ENCODE measurements around the gene UTP25. TPM values are rescaled to one million over a fixed set of nuclear protein-coding genes. Genes with fewer than 3 reads are reported as not detected.

The UTP25 gene
- total and polyA plus RNA-seq, 2 of the 4 experiments (the other 2 are of a cell fraction): 7.1 to 17.4 TPM

- Histone ChIP-seq H3K79me1 (ENCODE audit: low read depth in 1 of 2, low read length in 2 of 2) (no peaks in the 10 kb centered on the region), H3K4me3 (ENCODE audit: insufficient read depth, low read depth, low read length) (no peak overlapping the region), H3K14ac (replicated peaks; ENCODE audit: low read depth, low read length) (no peak overlapping the region), H3K23ac (ENCODE audit: low read depth, low read length) (no peak overlapping the region), H3K9me1 (ENCODE audit: insufficient read depth, low read length) (peaks cover 3% of the 10 kb centered on the region; the same call in 1 of the 2 replicates), H2AFZ (replicated peaks; ENCODE audit: low read length, poor library complexity) (no peak overlapping the region), H3K4ac (ENCODE audit: low read depth, low read length) (no peak overlapping the region), H2BK15ac (ENCODE audit: low read depth, low read length) (no peak overlapping the region), H4K5ac (ENCODE audit: low read depth, low read length) (no peak overlapping the region), H2BK5ac (ENCODE audit: low read depth, low read length, poor library complexity, severe bottlenecking) (no peak overlapping the region), H3K9me3 (ENCODE audit: control insufficient read depth, insufficient read depth, low read length) (no peaks in the 10 kb centered on the region), H3K27ac (ENCODE audit: insufficient read depth, low read length) (no peak overlapping the region), H3K56ac (ENCODE audit: extremely low read depth, insufficient read depth, low read length) (no peak overlapping the region), H3K4me2 (ENCODE audit: low read depth, low read length) (no peak overlapping the region), H3K36me3 (ENCODE audit: control insufficient read depth, insufficient read depth, low read length) (no peaks in the 10 kb centered on the region), H4K91ac (ENCODE audit: insufficient read depth, low read depth, low read length) (no peak overlapping the region), H3K4me1 (ENCODE audit: control insufficient read depth, insufficient read depth, low read length) (peaks cover 5% of the 10 kb centered on the region; the same call in 1 of the 2 replicates), H4K8ac (ENCODE audit: low read depth in 2 of 2, low read length in 2 of 2) (no peak overlapping the region), H3K27me3 (ENCODE audit: control insufficient read depth, insufficient read depth, low read length) (no peaks in the 10 kb centered on the region), H2AK5ac (ENCODE audit: low read depth, low read length) (0 out of 2 replicates have a peak overlapping the region, but pooled peaks have one; percentile 24), H4K20me1 (ENCODE audit: insufficient read depth, low read length) (no peaks in the 10 kb centered on the region), H2BK20ac (ENCODE audit: low read depth, low read length) (no peak overlapping the region), H2BK120ac (ENCODE audit: low read depth, low read length) (no peak overlapping the region), H2AK9ac (replicated peaks; ENCODE audit: low read depth, low read length, poor library complexity) (no peak overlapping the region), H3K9ac (ENCODE audit: low read depth, low read length) (no peak overlapping the region), H3K18ac (ENCODE audit: low read depth, low read length) (no peak overlapping the region)
- ChIA-PET CTCF (no interaction called here), POLR2A (ENCODE audit: unreplicated experiment) (no interaction called here)
- DNase-seq: no peak
- in situ Hi-C loops (cut with MboI; ENCODE audit: low sequenced_read_pairs) (no loop called here), dilution Hi-C loops (cut with HindIII; ENCODE audit: low sequenced_read_pairs, unreplicated experiment) (loop anchor here (25.0 kb wide), 1 partner anchor 178 kb away; no protein-coding TSS in a partner anchor), intact Hi-C loops (cut with micrococcal nuclease) (no loop called here)
- ATAC-seq (ENCODE audit: low read depth): no peak
- BruUV-seq (replicated peaks): no TSS peak
- no CpG with 5 or more reads among the region's 4 CpGs for WGBS, 2 experiments (ENCODE audit: extremely low coverage in 2 of 2, insufficient read length in 1 of 2)
- TF ChIP-seq USF2 (IDR thresholded peaks at IDR 0.05; ENCODE audit: low read depth, low read length) (no peak), CEBPB (IDR thresholded peaks at IDR 0.05; ENCODE audit: low read depth, low read length) (no peak), MAZ (IDR thresholded peaks at IDR 0.05; ENCODE audit: borderline replicate concordance, low read depth, low read length) (no peak), CTCF (conservative IDR thresholded peaks at IDR 0.05; ENCODE audit: low read depth, low read length) (no peak), CHD1 (IDR thresholded peaks at IDR 0.05; ENCODE audit: low read depth, low read length) (no peak), MXI1 (IDR thresholded peaks at IDR 0.05; ENCODE audit: borderline replicate concordance, low read depth, low read length) (no peak), SMC3 (IDR thresholded peaks at IDR 0.05; ENCODE audit: low read depth, low read length) (no peak), RAD21 (IDR thresholded peaks at IDR 0.05; ENCODE audit: low read length) (no peak), ELK1 (IDR thresholded peaks at IDR 0.05; ENCODE audit: borderline replicate concordance, low read depth, low read length) (no peak), MAFK (IDR thresholded peaks at IDR 0.05; ENCODE audit: low read depth, low read length) (no peak), RFX5 (IDR thresholded peaks at IDR 0.05; ENCODE audit: low read depth, low read length) (no peak), RCOR1 (IDR thresholded peaks at IDR 0.05; ENCODE audit: insufficient replicate concordance, low read length) (no peak), BHLHE40 (IDR thresholded peaks at IDR 0.05; ENCODE audit: low read depth, low read length) (no peak), NFE2L2 (IDR thresholded peaks at IDR 0.05; ENCODE audit: low read depth, low read length) (no peak)
Measured at GRCh38 chr1:209809611-209810010, 18.2 kb upstream of the UTP25 start.
